ENCODE results near the gene TSPAN10.

Gene TSPAN10

GRCh38 chr17:81665205-81666091 is 28.5 kb downstream of the TSPAN10 start:
- peaks cover 14 to 23% of the 10 kb centered on the region in 2 experiments for H3K36me3 ChIP-seq (ENCODE audit: control insufficient read depth in 1 of 2, insufficient read depth in 2 of 2, low read length in 2 of 2)
- no peak for DNase-seq
- no peak overlapping the region for H3K23ac ChIP-seq (ENCODE audit: low read length)
- no peaks in the 10 kb centered on the region for H3K9me3 ChIP-seq (ENCODE audit: insufficient read depth, low read depth, low read length)
- peak overlapping the region; percentile 83 for H3K18ac ChIP-seq (ENCODE audit: low read length)
- peak overlapping the region; percentile 82 for H2BK120ac ChIP-seq (ENCODE audit: insufficient read depth, low read length, poor library complexity)
- peaks cover 11% of the 10 kb centered on the region for H3K79me1 ChIP-seq (ENCODE audit: low read length)
- H3K4me1 ChIP-seq (ENCODE audit: control insufficient read depth in 1 of 2, insufficient read depth in 2 of 2, low read length in 2 of 2) = peaks cover 16 to 18% of the 10 kb centered on the region in 2 experiments
- H3K27me3 ChIP-seq (ENCODE audit: insufficient read depth, low read length) = no peaks in the 10 kb centered on the region
- H4K91ac ChIP-seq (ENCODE audit: low read depth, low read length) = peak overlapping the region; percentile 85
- peak overlapping the region; percentile 95 for H4K8ac ChIP-seq (ENCODE audit: low read depth, low read length)
- WGBS (ENCODE audit: extremely low coverage, insufficient coverage, insufficient read length) = no CpG with 5 or more reads among the region's 30 CpGs
- no peak overlapping the region for H2BK12ac ChIP-seq (ENCODE audit: low read length)
- peak overlapping the region; percentile 86 for H2BK5ac ChIP-seq (ENCODE audit: low read depth, low read length, poor library complexity)
- H3K4me2 ChIP-seq (ENCODE audit: low read length) = peak overlapping the region; percentile 67
- peak overlapping the region; percentile 64 for H2AK5ac ChIP-seq (ENCODE audit: low read length)
- peak overlapping the region; percentile 82 for H2AFZ ChIP-seq (ENCODE audit: insufficient read depth, low read length, poor library complexity)
- H3K79me2 ChIP-seq (ENCODE audit: control insufficient read depth, insufficient read depth, low read length, poor library complexity) = peaks cover 13% of the 10 kb centered on the region
- peak overlapping the region; percentile 81 for H3K4me3 ChIP-seq (ENCODE audit: low read depth, low read length)
- peak overlapping the region; percentile 79 for H4K12ac ChIP-seq (ENCODE audit: low read depth, low read length)
- no peak overlapping the region for H3K27ac ChIP-seq (ENCODE audit: low read depth, low read length)
- peak overlapping the region; percentile 56 for H3K4ac ChIP-seq (ENCODE audit: low read depth, low read length)
- peak overlapping the region; percentile 67 for H3K9ac ChIP-seq (ENCODE audit: low read length)
- H3K14ac ChIP-seq (ENCODE audit: low read length) = peak overlapping the region; percentile 90

GRCh38 chr17:81666092-81666341 is 29.0 kb downstream of the TSPAN10 start:
- no peak overlapping the region for H3K23ac ChIP-seq (ENCODE audit: low read length)
- H3K4me3 ChIP-seq (ENCODE audit: low read depth, low read length) = peak overlapping the region; percentile 81
- peaks cover 13% of the 10 kb centered on the region for H3K79me2 ChIP-seq (ENCODE audit: control insufficient read depth, insufficient read depth, low read length, poor library complexity)
- H2AK5ac ChIP-seq (ENCODE audit: low read length) = peak overlapping the region; percentile 64
- no CpG with 5 or more reads among the region's 16 CpGs for WGBS (ENCODE audit: extremely low coverage, insufficient coverage, insufficient read length)
- peak overlapping the region; percentile 82 for H2BK120ac ChIP-seq (ENCODE audit: insufficient read depth, low read length, poor library complexity)
- no peak for DNase-seq
- peak overlapping the region; percentile 85 for H4K91ac ChIP-seq (ENCODE audit: low read depth, low read length)
- H3K9ac ChIP-seq (ENCODE audit: low read length) = peak overlapping the region; percentile 67
- peak overlapping the region; percentile 83 for H3K18ac ChIP-seq (ENCODE audit: low read length)
- peaks cover 18 to 27% of the 10 kb centered on the region in 2 experiments for H3K36me3 ChIP-seq (ENCODE audit: control insufficient read depth in 1 of 2, insufficient read depth in 2 of 2, low read length in 2 of 2)
- peak overlapping the region; percentile 86 for H2BK5ac ChIP-seq (ENCODE audit: low read depth, low read length, poor library complexity)
- H4K8ac ChIP-seq (ENCODE audit: low read depth, low read length) = peak overlapping the region; percentile 95
- H3K4me2 ChIP-seq (ENCODE audit: low read length) = peak overlapping the region; percentile 67
- H3K14ac ChIP-seq (ENCODE audit: low read length) = peak overlapping the region; percentile 90
- H2BK12ac ChIP-seq (ENCODE audit: low read length) = no peak overlapping the region
- peak overlapping the region; percentile 56 for H3K4ac ChIP-seq (ENCODE audit: low read depth, low read length)
- peaks cover 16 to 18% of the 10 kb centered on the region in 2 experiments for H3K4me1 ChIP-seq (ENCODE audit: control insufficient read depth in 1 of 2, insufficient read depth in 2 of 2, low read length in 2 of 2)
- H3K9me3 ChIP-seq (ENCODE audit: insufficient read depth, low read depth, low read length) = no peaks in the 10 kb centered on the region
- H3K79me1 ChIP-seq (ENCODE audit: low read length) = peaks cover 11% of the 10 kb centered on the region
- H3K27ac ChIP-seq (ENCODE audit: low read depth, low read length) = peak overlapping the region; percentile 58
- no peaks in the 10 kb centered on the region for H3K27me3 ChIP-seq (ENCODE audit: insufficient read depth, low read length)
- H4K12ac ChIP-seq (ENCODE audit: low read depth, low read length) = peak overlapping the region; percentile 79
- H2AFZ ChIP-seq (ENCODE audit: insufficient read depth, low read length, poor library complexity) = peak overlapping the region; percentile 82

- H2BK12ac ChIP-seq (ENCODE audit: low read length) = no peak within 1 kb of the TSS
- peak within 1 kb of the TSS; percentile 89 for H3K18ac ChIP-seq (ENCODE audit: low read length)
- H2BK5ac ChIP-seq (ENCODE audit: low read depth, low read length, poor library complexity) = peak within 1 kb of the TSS; percentile 86
- peak within 1 kb of the TSS; percentile 96 for H4K12ac ChIP-seq (ENCODE audit: low read depth, low read length)
- H3K79me1 ChIP-seq (ENCODE audit: low read length) = peaks cover 11% of the 10 kb centered on the region
- peaks cover 13% of the 10 kb centered on the region for H3K79me2 ChIP-seq (ENCODE audit: control insufficient read depth, insufficient read depth, low read length, poor library complexity)
- peaks cover 2% of the 10 kb centered on the region for H3K9me3 ChIP-seq (ENCODE audit: insufficient read depth, low read depth, low read length)
- H2AFZ ChIP-seq (ENCODE audit: insufficient read depth, low read length, poor library complexity) = peak within 1 kb of the TSS; percentile 82
- H4K8ac ChIP-seq (ENCODE audit: low read depth, low read length) = peak within 1 kb of the TSS; percentile 95
- peak within 1 kb of the TSS; percentile 85 for H3K9ac ChIP-seq (ENCODE audit: low read length)
- peak within 1 kb of the TSS; percentile 99 for H2AK5ac ChIP-seq (ENCODE audit: low read length)
- peak within 1 kb of the TSS; percentile 85 for H2BK120ac ChIP-seq (ENCODE audit: insufficient read depth, low read length, poor library complexity)
- H3K23ac ChIP-seq (ENCODE audit: low read length) = no peak within 1 kb of the TSS
- peak within 1 kb of the TSS; percentile 95 for H4K91ac ChIP-seq (ENCODE audit: low read depth, low read length)
- H3K27me3 ChIP-seq (ENCODE audit: insufficient read depth, low read length) = no peaks in the 10 kb centered on the region
- H3K27ac ChIP-seq (ENCODE audit: low read depth, low read length) = peak within 1 kb of the TSS; percentile 58
- H3K4me1 ChIP-seq (ENCODE audit: control insufficient read depth in 1 of 2, insufficient read depth in 2 of 2, low read length in 2 of 2) = peaks cover 16 to 18% of the 10 kb centered on the region in 2 experiments
- peak within 1 kb of the TSS; percentile 94 for H3K14ac ChIP-seq (ENCODE audit: low read length)
- peak; percentile 96 to 98 for DNase-seq
- H3K36me3 ChIP-seq (ENCODE audit: control insufficient read depth in 1 of 2, insufficient read depth in 2 of 2, low read length in 2 of 2) = peaks cover 23 to 32% of the 10 kb centered on the region in 2 experiments
- no CpG with 5 or more reads among the region's 96 CpGs for WGBS (ENCODE audit: extremely low coverage, insufficient coverage, insufficient read length)
- H3K4ac ChIP-seq (ENCODE audit: low read depth, low read length) = peak within 1 kb of the TSS; percentile 92
- H3K4me3 ChIP-seq (ENCODE audit: low read depth, low read length) = peak within 1 kb of the TSS; percentile 81
- peak within 1 kb of the TSS; percentile 96 for H3K4me2 ChIP-seq (ENCODE audit: low read length)
Observed at GRCh38 chr17:81666342-81667191, 29.6 kb downstream of the TSPAN10 start, which contains the start of the genes CCDC137 and OXLD1. Gene CCDC137 (plus strand): TSS chr17:81666737. CDS start chr17:81666767, 30 bp downstream. Gene OXLD1 (minus strand): TSS chr17:81666605. CDS start chr17:81666577, 28 bp downstream.

GRCh38 chr17:81667754-81668153 is 30.8 kb downstream of the TSPAN10 start:
- peak in 1 of 2 donors; percentile 24 for DNase-seq
- H3K79me1 ChIP-seq (ENCODE audit: low read length) = peaks cover 11% of the 10 kb centered on the region
- H2BK5ac ChIP-seq (ENCODE audit: low read depth, low read length, poor library complexity) = no peak overlapping the region
- peaks cover 2% of the 10 kb centered on the region for H3K9me3 ChIP-seq (ENCODE audit: insufficient read depth, low read depth, low read length)
- H3K4me1 ChIP-seq (ENCODE audit: control insufficient read depth in 1 of 2, insufficient read depth in 2 of 2, low read length in 2 of 2) = peaks cover 16 to 18% of the 10 kb centered on the region in 2 experiments
- no peak overlapping the region for H3K9ac ChIP-seq (ENCODE audit: low read length)
- H3K27ac ChIP-seq (ENCODE audit: low read depth, low read length) = no peak overlapping the region
- no peak overlapping the region for H2BK120ac ChIP-seq (ENCODE audit: insufficient read depth, low read length, poor library complexity)
- no peak overlapping the region for H2AFZ ChIP-seq (ENCODE audit: insufficient read depth, low read length, poor library complexity)
- H3K14ac ChIP-seq (ENCODE audit: low read length) = no peak overlapping the region
- H4K91ac ChIP-seq (ENCODE audit: low read depth, low read length) = no peak overlapping the region
- H3K4me2 ChIP-seq (ENCODE audit: low read length) = no peak overlapping the region
- peak overlapping the region; percentile 43 for H3K4ac ChIP-seq (ENCODE audit: low read depth, low read length)
- no peak overlapping the region for H3K4me3 ChIP-seq (ENCODE audit: low read depth, low read length)
- no peak overlapping the region for H3K18ac ChIP-seq (ENCODE audit: low read length)
- no peak overlapping the region for H4K8ac ChIP-seq (ENCODE audit: low read depth, low read length)
- peaks cover 13% of the 10 kb centered on the region for H3K79me2 ChIP-seq (ENCODE audit: control insufficient read depth, insufficient read depth, low read length, poor library complexity)
- no peak overlapping the region for H4K12ac ChIP-seq (ENCODE audit: low read depth, low read length)
- H3K36me3 ChIP-seq (ENCODE audit: control insufficient read depth in 1 of 2, insufficient read depth in 2 of 2, low read length in 2 of 2) = peaks cover 35 to 44% of the 10 kb centered on the region in 2 experiments
- no peak overlapping the region for H2AK5ac ChIP-seq (ENCODE audit: low read length)
- H3K23ac ChIP-seq (ENCODE audit: low read length) = no peak overlapping the region
- no CpG with 5 or more reads among the region's 18 CpGs for WGBS (ENCODE audit: extremely low coverage, insufficient coverage, insufficient read length)
- H3K27me3 ChIP-seq (ENCODE audit: insufficient read depth, low read length) = no peaks in the 10 kb centered on the region
- H2BK12ac ChIP-seq (ENCODE audit: low read length) = no peak overlapping the region
